ENCODE measurements around the gene ASB6.
"Not testable (repeated sequence)": the region's sequence is repeated elsewhere in the genome, so short reads cannot be mapped to it uniquely, and the experiment has no call there.

The ASB6 gene

GRCh38 chr9:129669946-129670345, 28.0 kb upstream of the ASB6 start:
- DNase-seq: no peak
- in situ Hi-C loops (cut with MboI; ENCODE audit: low pct_unique_long_range_greater_than_20kb, low sequenced_read_pairs): no loop called here

- in situ Hi-C loops (cut with MboI; ENCODE audit: low pct_unique_long_range_greater_than_20kb, low sequenced_read_pairs): no loop called here
- no peak for DNase-seq
Measured at GRCh38 chr9:129669141-129669718, 27.3 kb upstream of the ASB6 start.

GRCh38 chr9:129667850-129668249, 25.9 kb upstream of the ASB6 start:
- DNase-seq: no peak
- in situ Hi-C loops (cut with MboI; ENCODE audit: low pct_unique_long_range_greater_than_20kb, low sequenced_read_pairs): no loop called here

DNA sequence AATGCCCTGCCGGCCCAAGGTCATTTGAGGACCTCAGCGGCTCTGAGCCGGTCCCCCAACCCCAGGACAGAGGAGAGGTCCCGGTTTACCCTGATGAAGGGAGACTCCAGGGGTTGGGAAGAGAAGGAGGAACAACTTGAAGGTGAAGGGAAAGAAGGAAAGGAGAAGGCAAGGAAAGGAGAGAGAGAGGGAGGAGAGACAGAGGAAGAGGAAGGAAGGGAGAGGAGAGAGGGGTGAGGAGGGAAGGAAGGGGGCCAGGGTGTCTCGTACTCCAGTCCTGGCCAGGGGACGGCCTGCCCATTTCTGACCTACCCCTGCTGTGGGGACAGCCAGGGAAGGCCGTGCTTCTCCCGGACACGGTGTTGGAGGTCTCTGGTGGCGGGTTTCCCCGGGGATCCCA, 25.4 kb upstream of the ASB6 start:
- in situ Hi-C loops (cut with MboI; ENCODE audit: low pct_unique_long_range_greater_than_20kb, low sequenced_read_pairs): no loop called here
- no peak for DNase-seq

- no peak for DNase-seq
Measured at GRCh38 chr9:129666575-129666974, 24.6 kb upstream of the ASB6 start.

GRCh38 chr9:129665814-129666520, 24.0 kb upstream of the ASB6 start:
- in situ Hi-C loops (cut with MboI; ENCODE audit: low pct_unique_long_range_greater_than_20kb, low sequenced_read_pairs): no loop called here
- DNase-seq: no peak

More at GRCh38 chr9:129666575-129666974, 24.6 kb upstream of the ASB6 start:
- in situ Hi-C loops (cut with MboI; ENCODE audit: low pct_unique_long_range_greater_than_20kb, low sequenced_read_pairs): no loop called here

DNA sequence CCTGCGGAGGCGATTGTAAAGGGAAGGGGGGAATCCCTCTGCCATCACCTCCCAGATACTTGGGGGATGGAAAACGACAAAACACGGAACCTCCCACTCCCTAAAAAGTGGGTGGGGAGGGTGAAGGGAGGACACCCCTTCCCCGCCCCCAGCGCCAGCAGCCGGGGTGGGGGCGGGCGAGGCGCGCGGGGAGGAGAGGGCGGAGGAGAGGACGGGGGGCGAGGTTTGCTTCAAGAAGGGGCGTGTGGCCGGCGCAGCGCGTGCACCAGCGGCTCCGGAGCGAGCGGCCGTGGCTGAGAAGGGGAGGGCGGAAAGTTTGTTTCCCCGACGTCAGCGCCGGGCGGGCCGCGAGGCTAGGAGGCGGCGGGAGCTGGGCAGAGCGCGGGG, 23.4 kb upstream of the ASB6 start, which contains the start of gene PRRX2:
Gene PRRX2, plus strand, starts transcription at position 259 of the 387 bp plus-strand sequence. CDS start 221 bp downstream, outside the sequence.
- no peak for DNase-seq
- in situ Hi-C loops (cut with MboI; ENCODE audit: low pct_unique_long_range_greater_than_20kb, low sequenced_read_pairs): no loop called here

DNA sequence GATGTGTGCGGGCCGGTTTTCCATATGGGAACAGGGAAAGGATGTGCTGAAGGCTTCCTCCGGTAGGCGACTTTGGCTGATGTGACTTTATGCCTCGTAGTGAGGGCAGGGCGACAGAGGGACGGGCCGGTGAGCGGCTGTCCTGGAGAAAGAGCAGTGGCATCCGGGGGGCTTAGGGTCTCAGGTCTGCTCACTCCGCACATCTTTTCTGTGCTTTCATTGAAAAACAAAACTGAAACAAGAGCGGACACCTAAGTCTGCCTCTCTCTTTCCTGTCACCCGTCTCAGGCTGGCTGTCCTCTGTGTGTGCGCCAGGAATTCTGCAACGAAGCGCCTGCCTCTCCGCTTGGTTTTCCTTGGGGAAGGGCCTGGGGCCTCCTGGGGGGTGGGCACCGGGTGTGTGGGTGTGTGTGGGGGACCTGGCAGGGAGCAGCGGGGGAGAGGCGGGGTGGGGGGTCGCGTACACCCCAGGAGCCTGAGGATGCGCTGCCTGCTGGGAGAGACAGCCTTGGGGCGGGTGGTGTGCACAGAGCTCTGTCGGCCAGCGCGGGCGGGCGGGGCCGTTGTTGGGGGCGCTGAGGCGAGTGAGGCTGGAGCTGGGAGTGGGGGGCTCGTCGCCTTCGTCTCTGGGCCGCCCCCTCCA, 22.9 kb upstream of the ASB6 start:
- in situ Hi-C loops (cut with MboI; ENCODE audit: low pct_unique_long_range_greater_than_20kb, low sequenced_read_pairs): no loop called here
- DNase-seq: no peak

GRCh38 chr9:129662239-129662638, 20.3 kb upstream of the ASB6 start:
- DNase-seq; in situ Hi-C loops (cut with MboI; ENCODE audit: low pct_unique_long_range_greater_than_20kb, low sequenced_read_pairs): not testable (repeated sequence)

- in situ Hi-C loops (cut with MboI; ENCODE audit: low pct_unique_long_range_greater_than_20kb, low sequenced_read_pairs): no loop called here
- DNase-seq: no peak
Measured at GRCh38 chr9:129661029-129661428, 19.1 kb upstream of the ASB6 start.

GRCh38 chr9:129656795-129657390, 14.9 kb upstream of the ASB6 start:
- in situ Hi-C loops (cut with MboI; ENCODE audit: low pct_unique_long_range_greater_than_20kb, low sequenced_read_pairs): no loop called here
- no peak for DNase-seq

DNA sequence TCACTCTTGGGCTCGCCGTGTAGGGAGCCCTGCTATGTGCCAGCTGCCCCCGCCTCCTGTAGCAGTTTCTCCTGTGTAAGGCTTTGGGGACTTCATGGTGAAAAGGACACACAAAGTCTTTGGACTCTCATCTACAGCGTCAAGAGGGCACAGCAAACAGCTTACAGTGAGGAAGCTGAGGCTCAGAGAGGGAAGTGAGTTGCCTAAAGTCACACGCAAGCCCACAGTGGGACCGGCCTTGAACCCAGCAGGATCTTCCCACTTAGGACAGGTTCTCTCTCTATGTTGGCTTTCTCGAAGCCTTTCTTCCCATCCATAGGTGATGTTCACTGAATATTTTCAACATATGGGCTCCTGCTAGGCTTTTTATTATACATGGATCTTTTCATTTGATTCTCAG, 13.7 kb upstream of the ASB6 start:
- in situ Hi-C loops (cut with MboI; ENCODE audit: low pct_unique_long_range_greater_than_20kb, low sequenced_read_pairs): no loop called here

GRCh38 chr9:129655154-129655553, 13.2 kb upstream of the ASB6 start:
- no peak for DNase-seq
- in situ Hi-C loops (cut with MboI; ENCODE audit: low pct_unique_long_range_greater_than_20kb, low sequenced_read_pairs): no loop called here

More for the DNA sequence above, 13.7 kb upstream of the ASB6 start:
- DNase-seq: no peak

- in situ Hi-C loops (cut with MboI; ENCODE audit: low pct_unique_long_range_greater_than_20kb, low sequenced_read_pairs): no loop called here
- DNase-seq: no peak
Measured at GRCh38 chr9:129654554-129655040, 12.6 kb upstream of the ASB6 start.

GRCh38 chr9:129653823-129654553, 12.0 kb upstream of the ASB6 start:
- in situ Hi-C loops (cut with MboI; ENCODE audit: low pct_unique_long_range_greater_than_20kb, low sequenced_read_pairs): no loop called here
- no peak for DNase-seq

- in situ Hi-C loops (cut with MboI; ENCODE audit: low pct_unique_long_range_greater_than_20kb, low sequenced_read_pairs): no loop called here
- DNase-seq: no peak
Measured at GRCh38 chr9:129650680-129651235, 8.8 kb upstream of the ASB6 start.

- DNase-seq: no peak
- in situ Hi-C loops (cut with MboI; ENCODE audit: low pct_unique_long_range_greater_than_20kb, low sequenced_read_pairs): no loop called here
Measured at GRCh38 chr9:129649726-129650679, 8.1 kb upstream of the ASB6 start.

- in situ Hi-C loops (cut with MboI; ENCODE audit: low pct_unique_long_range_greater_than_20kb, low sequenced_read_pairs): no loop called here
- no peak for DNase-seq
Measured at GRCh38 chr9:129648764-129649115, 6.8 kb upstream of the ASB6 start.

Data from KBM-7 (cell line).